Lower leg skin (tissue), 3 donors: ENCODE measurements around the gene TCTN2.

Experiments
- POLR2A ChIP-seq, 2 donors: fragments of 450-650 bp; IDR thresholded peaks; one replicate each; pipeline ENCODE4 v1.6.1; 2016 to 2017; ENCODE audit warnings: antibody characterized with exemption in 2 of 2, mild to moderate bottlenecking in 1 of 2, moderate library complexity in 1 of 2
- TF ChIP-seq, protein P1 (sequence below), 3 donors: fragments of 450-650 bp; IDR thresholded peaks; one replicate each; pipeline ENCODE4 v1.5.1; 2016; ENCODE audit warnings: antibody characterized with exemption in 3 of 3, mild to moderate bottlenecking in 3 of 3, moderate library complexity in 2 of 3

DNA sequence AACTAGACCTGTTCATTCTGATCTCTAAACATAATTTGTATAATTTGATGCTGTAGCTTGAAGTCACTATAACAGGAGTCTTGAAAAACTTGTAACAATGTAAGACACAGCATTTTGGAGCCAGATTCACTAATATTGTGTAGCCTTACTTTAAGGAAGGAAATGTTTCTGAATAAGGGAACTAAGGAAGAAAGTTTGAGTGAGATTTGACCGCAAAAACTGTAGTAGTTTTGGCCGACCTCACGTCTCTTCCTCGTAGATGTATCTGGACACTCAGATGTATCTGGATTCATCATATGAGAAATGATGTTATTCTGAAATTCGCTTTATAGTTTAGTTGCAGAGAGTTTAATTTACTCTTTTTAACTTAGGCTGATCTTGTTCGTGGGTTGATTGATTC, 77.2 kb downstream of the TCTN2 start:
- TF ChIP-seq, protein P1, sequence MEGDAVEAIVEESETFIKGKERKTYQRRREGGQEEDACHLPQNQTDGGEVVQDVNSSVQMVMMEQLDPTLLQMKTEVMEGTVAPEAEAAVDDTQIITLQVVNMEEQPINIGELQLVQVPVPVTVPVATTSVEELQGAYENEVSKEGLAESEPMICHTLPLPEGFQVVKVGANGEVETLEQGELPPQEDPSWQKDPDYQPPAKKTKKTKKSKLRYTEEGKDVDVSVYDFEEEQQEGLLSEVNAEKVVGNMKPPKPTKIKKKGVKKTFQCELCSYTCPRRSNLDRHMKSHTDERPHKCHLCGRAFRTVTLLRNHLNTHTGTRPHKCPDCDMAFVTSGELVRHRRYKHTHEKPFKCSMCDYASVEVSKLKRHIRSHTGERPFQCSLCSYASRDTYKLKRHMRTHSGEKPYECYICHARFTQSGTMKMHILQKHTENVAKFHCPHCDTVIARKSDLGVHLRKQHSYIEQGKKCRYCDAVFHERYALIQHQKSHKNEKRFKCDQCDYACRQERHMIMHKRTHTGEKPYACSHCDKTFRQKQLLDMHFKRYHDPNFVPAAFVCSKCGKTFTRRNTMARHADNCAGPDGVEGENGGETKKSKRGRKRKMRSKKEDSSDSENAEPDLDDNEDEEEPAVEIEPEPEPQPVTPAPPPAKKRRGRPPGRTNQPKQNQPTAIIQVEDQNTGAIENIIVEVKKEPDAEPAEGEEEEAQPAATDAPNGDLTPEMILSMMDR (IDR thresholded peaks at IDR 0.05) = no peak
- no peak for TF ChIP-seq POLR2A (IDR thresholded peaks at IDR 0.05)
